Mesodermal cell (in vitro differentiated cells): ENCODE results near the gene GTF2A1L.
"Not testable (repeated sequence)": the region's sequence is repeated elsewhere in the genome, so short reads cannot be mapped to it uniquely, and the experiment has no call there.

Experiments
- H3K27ac ChIP-seq: 2 replicates; pipeline ENCODE4 v1.7.0; 2013; ENCODE audit warnings: mild to moderate bottlenecking, low read depth, low read length, moderate library complexity; ENCODE audit not compliant: severe bottlenecking
- H3K36me3 ChIP-seq: 2 replicates; pipeline ENCODE4 v1.7.1; 2013; ENCODE audit warnings: mild to moderate bottlenecking, low read length, moderate library complexity; ENCODE audit not compliant: control insufficient read depth, insufficient read depth
- H3K4me1 ChIP-seq: one replicate; pipeline ENCODE4 v1.7.1; 2013; ENCODE audit warnings: mild to moderate bottlenecking, low read length; ENCODE audit not compliant: insufficient read depth, control insufficient read depth, poor library complexity, severe bottlenecking
- H3K4me3 ChIP-seq: 2 replicates; pipeline ENCODE4 v1.7.0; 2013; ENCODE audit warnings: low read length, control low read depth, mild to moderate bottlenecking; ENCODE audit not compliant: insufficient read depth, poor library complexity, severe bottlenecking; ENCODE audit errors: extremely low read depth
- H3K9me3 ChIP-seq: 2 replicates; pipeline ENCODE4 v1.7.1; 2013; ENCODE audit warnings: mild to moderate bottlenecking, low read length, moderate library complexity; ENCODE audit not compliant: control insufficient read depth
- WGBS, 2 experiments: methylation state at CpG; one replicate each; pipeline ENCODE4 v1.1.5; 2013; ENCODE audit warnings: missing lambda C conversion rate in 2 of 2; ENCODE audit not compliant: insufficient coverage in 2 of 2; 5-methylcytosine and 5-hydroxymethylcytosine counted together

Gene GTF2A1L

DNA sequence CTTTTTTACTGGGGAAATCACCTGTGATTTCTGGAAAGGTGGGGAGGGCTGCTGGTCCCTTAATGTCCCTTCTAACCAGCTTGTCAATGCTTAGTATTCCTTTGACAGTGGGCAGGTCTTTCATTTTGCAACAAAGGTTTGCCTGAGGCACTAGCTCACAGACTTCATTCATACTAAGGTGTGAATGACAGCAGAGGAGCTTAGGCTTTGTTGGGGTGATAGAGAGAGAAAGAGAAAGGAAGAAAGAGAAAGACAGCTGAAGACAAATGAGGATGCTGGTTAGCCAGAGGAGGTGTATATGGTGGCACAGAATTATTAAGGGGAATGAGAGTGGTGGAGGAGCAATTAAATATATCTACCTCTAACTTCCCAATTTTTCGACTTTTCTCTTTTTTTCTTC is 28.9 kb upstream of the GTF2A1L start:
- H3K36me3 ChIP-seq, result peaks cover 28% of the 10 kb centered on the region
- no CpG with 5 or more reads among the region's 1 CpG for WGBS, 2 experiments

DNA sequence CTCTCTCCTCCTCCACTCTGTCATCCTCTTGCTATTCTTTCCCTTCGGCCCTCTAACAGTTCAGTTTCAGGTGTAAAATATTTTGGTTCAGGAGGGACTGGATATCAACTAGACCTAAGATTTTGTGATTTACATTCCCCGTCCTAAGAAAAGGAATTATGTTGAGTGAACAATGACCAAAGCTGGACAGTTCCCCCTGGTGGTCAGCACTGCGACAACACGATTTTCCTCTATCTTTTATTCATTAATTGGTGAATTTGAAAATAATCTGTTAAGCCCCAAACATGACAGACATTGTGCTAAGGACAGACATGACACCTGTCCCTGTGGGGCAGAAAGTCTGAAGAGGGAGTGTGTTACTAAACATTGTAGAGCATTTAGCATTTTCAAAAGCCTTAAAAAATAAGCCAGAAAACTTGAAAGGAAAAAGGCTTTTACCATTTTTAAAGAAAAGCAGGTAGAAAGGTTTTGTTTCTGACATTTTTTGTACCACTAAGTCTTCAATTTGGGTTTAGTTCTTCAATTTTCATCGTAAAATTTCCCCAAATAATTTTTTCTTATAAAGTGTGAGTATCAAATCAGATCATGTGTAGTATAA is 28.4 kb upstream of the GTF2A1L start:
- Histone ChIP-seq H3K27ac (no peak overlapping the region), H3K4me3 (no peak overlapping the region), H3K36me3 (peaks cover 29% of the 10 kb centered on the region), H3K9me3 (no peaks in the 10 kb centered on the region), H3K4me1 (no peaks in the 10 kb centered on the region)
- WGBS, 2 experiments, result 50% methylated on average over 1 of the region's 5 CpGs; no CpG with 5 or more reads in 1 of the 2 experiments

More for the DNA sequence above, 28.9 kb upstream of the GTF2A1L start:
- no peaks in the 10 kb centered on the region for H3K9me3 ChIP-seq
- H3K4me3 ChIP-seq, result no peak overlapping the region
- H3K4me1 ChIP-seq, result no peaks in the 10 kb centered on the region
- no peak overlapping the region for H3K27ac ChIP-seq

DNA sequence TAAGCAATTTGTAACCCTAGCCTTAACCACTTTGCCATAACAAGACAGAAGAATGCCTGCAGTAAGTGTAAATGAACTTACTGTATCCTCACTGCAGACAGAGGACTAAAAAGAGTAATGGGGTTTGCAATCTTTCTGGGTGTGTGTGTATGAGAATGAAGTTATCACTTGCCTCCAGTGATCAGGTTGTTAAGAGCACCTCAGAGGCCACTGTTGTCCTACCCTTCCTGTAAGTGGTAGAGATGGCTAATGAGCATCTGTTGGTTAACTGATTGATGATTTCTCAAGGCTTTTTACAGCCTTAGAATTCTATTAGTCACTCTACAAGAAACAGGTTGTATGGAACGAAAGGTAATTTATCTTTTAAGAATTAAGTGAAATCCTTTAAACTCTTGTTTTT is 27.6 kb upstream of the GTF2A1L start:
- Histone ChIP-seq H3K4me3 (no peak overlapping the region), H3K9me3 (no peaks in the 10 kb centered on the region), H3K36me3 (peaks cover 21% of the 10 kb centered on the region), H3K27ac (no peak overlapping the region), H3K4me1 (no peaks in the 10 kb centered on the region)
- whole genome bisulfite sequencing, 2 experiments, result no CpG with 5 or more reads among the region's 1 CpG

DNA sequence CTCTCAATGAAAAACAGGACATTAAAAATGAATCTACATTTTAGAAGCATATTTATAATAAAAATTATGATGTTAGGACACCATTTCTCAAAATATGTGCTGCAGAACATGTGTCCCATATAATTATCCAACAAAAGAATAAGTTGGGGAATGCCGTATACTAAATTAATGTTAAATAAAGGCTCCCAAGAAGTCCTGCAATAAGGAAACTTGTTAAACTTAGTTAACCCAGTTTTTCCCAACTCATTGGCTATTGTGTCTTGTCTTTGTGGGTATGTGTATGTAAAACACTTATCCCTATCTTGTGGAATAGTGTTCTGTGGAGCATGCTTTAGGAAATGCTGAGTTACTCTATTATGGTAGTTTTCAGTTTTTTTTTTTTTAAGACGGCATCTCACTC is 25.6 kb upstream of the GTF2A1L start:
- Histone ChIP-seq H3K4me1 (no peaks in the 10 kb centered on the region), H3K9me3 (no peaks in the 10 kb centered on the region), H3K4me3 (no peak overlapping the region), H3K36me3 (peaks cover 15% of the 10 kb centered on the region), H3K27ac (no peak overlapping the region)
- WGBS, 2 experiments, result no CpG with 5 or more reads among the region's 2 CpGs

DNA sequence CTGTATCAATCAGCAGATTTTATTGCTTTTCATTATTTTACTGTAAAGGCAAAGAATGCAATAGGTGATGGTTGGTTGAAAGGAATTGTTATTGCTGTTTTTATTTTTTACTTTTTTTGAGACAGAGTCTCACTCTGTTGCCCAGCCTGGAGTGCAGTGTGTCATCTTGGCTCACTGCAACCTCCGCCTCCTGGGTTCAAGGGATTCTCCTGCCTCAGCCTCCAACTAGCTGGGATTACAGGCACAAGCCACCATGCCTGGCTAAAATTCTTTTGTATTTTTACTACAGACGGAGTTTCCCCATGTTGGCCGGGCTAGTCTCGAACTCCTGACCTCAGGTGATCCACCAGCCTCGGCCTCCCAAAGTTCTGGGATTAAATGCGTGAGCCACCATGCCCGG is 20.9 kb upstream of the GTF2A1L start:
- not testable (repeated sequence) for H3K4me1 ChIP-seq, H3K27ac ChIP-seq, H3K4me3 ChIP-seq, H3K9me3 ChIP-seq
- WGBS, 2 experiments, result 94 to 98% methylated on average over 6 of the region's 7 CpGs
- peaks cover 18% of the 10 kb centered on the region for H3K36me3 ChIP-seq

DNA sequence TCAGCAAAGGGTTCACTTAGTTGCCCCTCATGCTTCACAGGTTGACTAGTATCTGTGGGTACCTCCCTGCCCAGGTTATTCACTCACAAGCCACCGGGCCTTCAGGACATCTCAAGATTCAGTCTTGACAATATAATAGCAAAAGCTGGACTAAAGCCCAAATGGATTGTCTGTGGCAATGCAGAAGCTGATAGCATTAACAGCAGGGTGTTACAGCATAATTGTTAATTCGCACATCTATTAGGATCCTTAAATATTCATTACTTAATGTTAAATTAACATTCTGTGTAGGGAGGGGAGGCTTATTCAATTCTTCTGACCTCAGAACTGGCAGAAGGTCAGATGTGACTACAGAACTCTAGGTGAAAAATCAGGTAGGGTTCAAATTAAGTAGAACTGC is 20.2 kb upstream of the GTF2A1L start:
- peaks cover 17% of the 10 kb centered on the region for H3K36me3 ChIP-seq

DNA sequence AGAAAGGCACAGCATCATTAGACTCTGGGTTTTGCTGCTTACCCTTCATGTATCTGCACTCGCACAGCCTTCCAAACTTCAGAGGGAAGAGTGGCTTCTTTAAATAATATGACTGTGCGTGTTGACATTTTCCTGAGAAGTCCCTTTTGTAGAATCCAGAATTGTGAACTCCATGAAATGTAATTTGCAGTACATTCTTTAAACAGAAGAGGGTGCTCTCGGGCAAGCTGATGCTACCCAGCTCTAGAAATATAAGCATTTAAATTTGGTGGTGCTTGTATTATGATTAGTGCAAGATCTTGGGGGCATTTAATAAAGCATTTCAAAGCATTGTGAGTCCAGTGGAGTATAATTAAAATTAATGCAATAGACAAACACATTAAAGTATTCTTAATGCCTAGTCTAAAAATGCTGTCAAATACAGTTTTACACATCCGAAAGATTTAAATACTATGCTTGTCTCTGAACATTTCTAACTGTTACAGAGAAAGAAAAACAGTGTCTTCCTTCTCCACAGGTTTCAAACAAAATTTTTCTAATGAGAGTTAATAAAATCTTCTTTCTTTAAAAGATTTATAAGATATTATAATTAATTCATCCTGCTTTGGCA is 17.3 kb upstream of the GTF2A1L start:
- Histone ChIP-seq H3K27ac (no peak overlapping the region), H3K4me1 (no peaks in the 10 kb centered on the region), H3K4me3 (no peak overlapping the region), H3K9me3 (no peaks in the 10 kb centered on the region), H3K36me3 (peaks cover 10% of the 10 kb centered on the region)
- WGBS, 2 experiments, result 39 to 62% methylated on average over 3 of the region's 4 CpGs

More for the DNA sequence above, 20.2 kb upstream of the GTF2A1L start:
- H3K27ac ChIP-seq, result no peak overlapping the region
- WGBS, 2 experiments, result 100% methylated on average over 1 of the region's 2 CpGs; no CpG with 5 or more reads in 1 of the 2 experiments
- H3K9me3 ChIP-seq, result no peaks in the 10 kb centered on the region
- H3K4me3 ChIP-seq, result no peak overlapping the region
- no peaks in the 10 kb centered on the region for H3K4me1 ChIP-seq

DNA sequence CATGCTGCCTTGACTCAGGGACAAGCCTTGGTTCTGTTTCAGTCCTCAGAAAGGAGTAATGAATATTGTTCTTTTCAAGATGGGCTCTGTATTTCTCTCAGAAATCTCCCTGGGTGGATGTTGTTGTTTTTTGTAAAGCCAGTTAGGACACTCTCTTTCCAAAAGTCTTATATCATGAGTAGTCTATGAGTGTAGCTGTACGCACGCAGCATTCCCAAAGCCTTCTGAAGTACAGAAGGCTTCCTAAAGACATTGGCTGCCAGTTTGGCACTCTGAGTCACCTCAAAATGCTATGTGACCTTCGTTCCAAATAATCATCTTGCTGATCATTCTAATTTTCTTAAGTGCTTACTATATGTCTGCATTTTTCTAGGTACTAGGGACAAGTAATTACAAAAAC is 16.7 kb upstream of the GTF2A1L start:
- H3K4me1 ChIP-seq, result no peaks in the 10 kb centered on the region
- H3K4me3 ChIP-seq, result no peak overlapping the region
- no peak overlapping the region for H3K27ac ChIP-seq
- H3K9me3 ChIP-seq, result no peaks in the 10 kb centered on the region
- H3K36me3 ChIP-seq, result peaks cover 10% of the 10 kb centered on the region
- WGBS, 2 experiments, result 80% methylated on average over 2 of the region's 3 CpGs; no CpG with 5 or more reads in 1 of the 2 experiments

DNA sequence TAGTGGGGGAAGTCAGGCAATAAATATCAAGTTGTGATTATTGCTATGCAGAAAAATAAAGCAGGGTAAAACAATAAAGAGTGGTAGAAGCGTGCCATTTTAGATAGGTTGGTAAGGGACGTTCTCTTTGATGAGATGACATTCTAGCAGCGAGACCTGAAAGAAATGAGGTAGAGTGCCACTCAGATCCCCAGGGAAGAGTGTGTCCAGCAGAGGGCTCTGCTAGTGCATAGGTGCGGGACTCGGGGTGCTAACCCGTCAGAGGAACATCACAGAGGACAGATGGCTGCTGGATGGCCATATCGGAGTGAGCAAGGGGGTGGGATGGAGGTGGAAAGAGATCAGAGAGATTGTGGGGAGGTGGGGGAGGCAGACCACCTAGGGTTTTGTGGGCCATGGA is 16.3 kb upstream of the GTF2A1L start:
- no peak overlapping the region for H3K4me3 ChIP-seq
- no peak overlapping the region for H3K27ac ChIP-seq

DNA sequence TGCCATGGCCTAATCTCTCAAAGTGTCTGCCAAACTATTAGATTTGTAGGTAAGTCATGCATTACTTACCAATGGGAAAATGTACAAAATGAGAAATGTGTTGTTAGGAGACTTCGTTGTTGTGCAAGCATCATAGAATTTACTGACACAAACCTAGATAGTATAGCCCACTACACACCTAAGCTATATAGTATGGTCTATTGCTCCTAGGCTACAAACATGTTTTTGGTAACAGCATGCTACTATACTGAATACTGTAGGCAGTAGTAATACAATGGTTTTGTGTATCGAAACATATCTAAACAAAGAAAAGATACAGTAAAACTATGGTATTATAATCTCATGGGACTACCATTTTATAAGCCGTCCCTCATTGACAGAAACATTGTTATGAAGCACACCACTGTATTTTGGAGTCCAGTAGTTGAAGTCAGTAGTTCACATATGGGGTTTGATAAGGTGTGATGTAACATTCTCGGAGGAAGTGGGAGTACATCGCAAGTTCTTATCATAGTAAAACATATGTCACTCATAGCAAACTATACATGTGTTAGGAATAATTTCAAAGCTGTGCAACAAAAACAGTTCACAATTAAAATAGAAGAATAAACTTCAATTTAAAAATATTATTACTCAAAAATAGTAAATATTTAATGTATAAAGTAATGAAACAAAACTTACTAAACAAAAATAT is 12.0 kb upstream of the GTF2A1L start:
- WGBS, 2 experiments, result no CpG with 5 or more reads among the region's 5 CpGs
- H3K9me3 ChIP-seq, result no peaks in the 10 kb centered on the region
- no peaks in the 10 kb centered on the region for H3K4me1 ChIP-seq
- no peak overlapping the region for H3K4me3 ChIP-seq
- H3K27ac ChIP-seq, result no peak overlapping the region
- H3K36me3 ChIP-seq, result no peaks in the 10 kb centered on the region

More for the DNA sequence above, 16.3 kb upstream of the GTF2A1L start:
- 56 to 63% methylated on average over 6 to 7 of the region's 7 CpGs for WGBS, 2 experiments
- Histone ChIP-seq H3K9me3 (no peaks in the 10 kb centered on the region), H3K36me3 (peaks cover 10% of the 10 kb centered on the region), H3K4me1 (no peaks in the 10 kb centered on the region)
